IMR-90 (cell line): ENCODE measurements around the gene TGFBRAP1. TPM values are rescaled to one million over a fixed set of nuclear protein-coding genes. Genes with fewer than 3 reads are reported as not detected.

Experiments used
- ATAC-seq: fragments of 200-7000 bp; cut with Tn5 transposase; 2 replicates; pipeline ENCODE4 v1.9.1; 2020; ENCODE audit warnings: low read depth, mild to moderate bottlenecking, moderate library complexity
- BruUV-seq: library from RNA; stranded (reverse); fragments of 400-500 nt; replicated peaks from 2 replicates; lab custom pipeline; 2021; lab: Mats Ljungman, UMichigan
- CTCF ChIA-PET: fragments of 300-600 bp; formaldehyde crosslinking; extraction: SDS; loops from one replicate; lab custom pipeline; 2021; ENCODE audit warnings: antibody characterized with exemption; lab: Yijun Ruan, JAX
- POLR2A ChIA-PET: fragments of 300-600 bp; sonication (Branson Sonifier 250); formaldehyde crosslinking; loops from one replicate; lab custom pipeline; 2022; ENCODE audit warnings: antibody characterized with exemption; ENCODE audit not compliant: unreplicated experiment; lab: Charles Lee
- DNase-seq: peaks from one replicate; pipeline ENCODE4 v3.0.0; 2013
- H2AFZ ChIP-seq: replicated peaks from 2 replicates; pipeline ENCODE3; 2013; ENCODE audit warnings: low read length, mild to moderate bottlenecking; ENCODE audit not compliant: poor library complexity
- H2AK5ac ChIP-seq: 2 replicates; pipeline ENCODE4 v1.6.1; 2013; ENCODE audit warnings: low read depth, low read length, inconsistent platforms
- H2AK9ac ChIP-seq: replicated peaks from 2 replicates; pipeline ENCODE3; 2013; ENCODE audit warnings: mild to moderate bottlenecking, low read depth, low read length, moderate library complexity; ENCODE audit not compliant: poor library complexity
- H2BK120ac ChIP-seq: 2 replicates; pipeline ENCODE4 v1.6.1; 2013; ENCODE audit warnings: low read depth, low read length, inconsistent platforms
- H2BK15ac ChIP-seq: 3 replicates; pipeline ENCODE4 v1.6.1; 2013; ENCODE audit warnings: low read depth, low read length, inconsistent platforms
- H2BK20ac ChIP-seq: 2 replicates; pipeline ENCODE4 v1.6.1; 2013; ENCODE audit warnings: low read depth, mild to moderate bottlenecking, inconsistent platforms, low read length, moderate library complexity
- H2BK5ac ChIP-seq: 2 replicates; pipeline ENCODE4 v1.6.1; 2013; ENCODE audit warnings: mild to moderate bottlenecking, low read depth, low read length, inconsistent platforms; ENCODE audit not compliant: poor library complexity, severe bottlenecking
- H3K14ac ChIP-seq: replicated peaks from 2 replicates; pipeline ENCODE4 v1.6.1; 2013; ENCODE audit warnings: low read depth, low read length, inconsistent platforms
- H3K18ac ChIP-seq: 2 replicates; pipeline ENCODE4 v1.6.1; 2013; ENCODE audit warnings: low read depth, low read length, control low read depth
- H3K23ac ChIP-seq: 2 replicates; pipeline ENCODE4 v1.6.1; 2013; ENCODE audit warnings: low read depth, low read length, inconsistent platforms
- H3K27ac ChIP-seq: 2 replicates; pipeline ENCODE4 v1.5.1; 2013; ENCODE audit warnings: mild to moderate bottlenecking, control low read depth, low read length; ENCODE audit not compliant: insufficient read depth
- H3K27me3 ChIP-seq: 2 replicates; pipeline ENCODE4 v1.6.1; 2013; ENCODE audit warnings: low read length; ENCODE audit not compliant: control insufficient read depth, insufficient read depth
- H3K36me3 ChIP-seq: 2 replicates; pipeline ENCODE4 v1.6.1; 2013; ENCODE audit warnings: low read length, mixed read lengths; ENCODE audit not compliant: control insufficient read depth, insufficient read depth
- H3K4ac ChIP-seq: 2 replicates; pipeline ENCODE4 v1.6.1; 2013; ENCODE audit warnings: low read depth, low read length, inconsistent platforms
- H3K4me1 ChIP-seq: 2 replicates; pipeline ENCODE4 v1.6.1; 2013; ENCODE audit warnings: low read length, mixed read lengths; ENCODE audit not compliant: control insufficient read depth, insufficient read depth
- H3K4me2 ChIP-seq: 2 replicates; pipeline ENCODE4 v1.6.1; 2013; ENCODE audit warnings: low read depth, mild to moderate bottlenecking, control low read depth, low read length, moderate library complexity
- H3K4me3 ChIP-seq: 2 replicates; pipeline ENCODE4 v1.5.1; 2013; ENCODE audit warnings: low read depth, mild to moderate bottlenecking, control low read depth, low read length, moderate library complexity; ENCODE audit not compliant: insufficient read depth
- H3K56ac ChIP-seq: 2 replicates; pipeline ENCODE4 v1.6.1; 2013; ENCODE audit warnings: low read length, inconsistent platforms; ENCODE audit not compliant: insufficient read depth; ENCODE audit errors: extremely low read depth
- H3K79me1 ChIP-seq, 2 experiments: 2 replicates each; pipeline ENCODE4 v1.6.1; 2013; ENCODE audit warnings: low read length in 2 of 2, inconsistent platforms in 1 of 2, low read depth in 1 of 2
- H3K9ac ChIP-seq: 2 replicates; pipeline ENCODE4 v1.6.1; 2013; ENCODE audit warnings: low read depth, low read length, control low read depth
- H3K9me1 ChIP-seq: 2 replicates; pipeline ENCODE4 v1.6.1; 2013; ENCODE audit warnings: low read length, inconsistent platforms; ENCODE audit not compliant: insufficient read depth
- H3K9me3 ChIP-seq: 2 replicates; pipeline ENCODE4 v1.6.1; 2013; ENCODE audit warnings: low read length; ENCODE audit not compliant: control insufficient read depth, insufficient read depth
- H4K20me1 ChIP-seq: 2 replicates; pipeline ENCODE4 v1.6.1; 2013; ENCODE audit warnings: low read length, inconsistent platforms; ENCODE audit not compliant: insufficient read depth
- H4K5ac ChIP-seq: 2 replicates; pipeline ENCODE4 v1.6.1; 2013; ENCODE audit warnings: mild to moderate bottlenecking, low read depth, low read length, control low read depth
- H4K8ac ChIP-seq, 2 experiments: 2 replicates each; pipeline ENCODE4 v1.6.1; 2013; ENCODE audit warnings: low read depth in 2 of 2, low read length in 2 of 2, control low read depth in 1 of 2, inconsistent platforms in 1 of 2
- H4K91ac ChIP-seq: 2 replicates; pipeline ENCODE4 v1.6.1; 2013; ENCODE audit warnings: low read depth, low read length, inconsistent platforms; ENCODE audit not compliant: insufficient read depth
- BHLHE40 ChIP-seq: fragments of 150-350 bp; IDR thresholded peaks from 2 replicates; pipeline ENCODE4 v1.6.1; 2016; ENCODE audit warnings: mild to moderate bottlenecking, low read depth, low read length
- CEBPB ChIP-seq: IDR thresholded peaks from 2 replicates; pipeline ENCODE4 v1.6.1; 2012; ENCODE audit warnings: low read depth, low read length, improper control_type of control experiment
- CHD1 ChIP-seq: IDR thresholded peaks from 2 replicates; pipeline ENCODE4 v1.6.1; 2012; ENCODE audit warnings: low read depth, low read length, improper control_type of control experiment
- FOS ChIP-seq: fragments of 150-350 bp; IDR thresholded peaks from 2 replicates; pipeline ENCODE4 v1.6.1; 2016; ENCODE audit warnings: low read depth, low read length
- MAFK ChIP-seq: IDR thresholded peaks from 2 replicates; pipeline ENCODE4 v1.6.1; 2012; ENCODE audit warnings: low read depth, low read length, improper control_type of control experiment
- MAZ ChIP-seq: IDR thresholded peaks from 2 replicates; pipeline ENCODE4 v1.6.1; 2012; ENCODE audit warnings: low read depth, mild to moderate bottlenecking, low read length, improper control_type of control experiment, moderate library complexity, borderline replicate concordance
- MXI1 ChIP-seq: IDR thresholded peaks from 2 replicates; pipeline ENCODE4 v1.6.1; 2012; ENCODE audit warnings: low read depth, mild to moderate bottlenecking, low read length, moderate library complexity, borderline replicate concordance
- NFE2L2 ChIP-seq: fragments of 150-350 bp; IDR thresholded peaks from 2 replicates; pipeline ENCODE4 v1.6.1; 2016; ENCODE audit warnings: low read depth, mild to moderate bottlenecking, low read length
- POLR2A ChIP-seq: IDR thresholded peaks from 2 replicates; pipeline ENCODE4 v1.6.1; 2012; ENCODE audit warnings: mild to moderate bottlenecking, low read depth, low read length
- RAD21 ChIP-seq: IDR thresholded peaks from 2 replicates; pipeline ENCODE4 v1.6.1; 2012; ENCODE audit warnings: low read length, improper control_type of control experiment
- RCOR1 ChIP-seq: IDR thresholded peaks from 2 replicates; pipeline ENCODE4 v1.6.1; 2012; ENCODE audit warnings: mild to moderate bottlenecking, low read length, improper control_type of control experiment; ENCODE audit not compliant: insufficient replicate concordance
- RFX5 ChIP-seq: IDR thresholded peaks from 2 replicates; pipeline ENCODE4 v1.8.0; 2012; ENCODE audit warnings: low read depth, mild to moderate bottlenecking, low read length, moderate library complexity
- SMC3 ChIP-seq: fragments of 150-350 bp; IDR thresholded peaks from 2 replicates; pipeline ENCODE4 v1.6.1; 2016; ENCODE audit warnings: low read depth, mild to moderate bottlenecking, antibody characterized with exemption, low read length, moderate library complexity
- WGBS, 2 experiments: methylation state at CpG; one replicate each; pipeline versions ENCODE4 v1.1.5 to v1.1.7; 2013; ENCODE audit warnings: missing lambda C conversion rate in 2 of 2; ENCODE audit not compliant: insufficient read length in 1 of 2; ENCODE audit errors: extremely low coverage in 2 of 2; 5-methylcytosine and 5-hydroxymethylcytosine counted together
- dilution Hi-C: fragments of 300-500 bp; cut with HindIII; formaldehyde crosslinking; loops from one replicate; pipeline ENCODE4 v1.14.3; 2018; ENCODE audit warnings: low sequenced_read_pairs; ENCODE audit not compliant: unreplicated experiment
- in situ Hi-C: fragments of 300-500 bp; cut with MboI; formaldehyde crosslinking; loops from 3 replicates; pipeline ENCODE4 v1.14.3; 2019; ENCODE audit warnings: low sequenced_read_pairs, inconsistent platforms, mixed read lengths
- intact Hi-C: fragments of 100-400 bp; cut with micrococcal nuclease; formaldehyde crosslinking; loops from 2 replicates; pipeline ENCODE4 v1.10.0; 2022
- polyA plus RNA-seq, 3 experiments: library from polyadenylated mRNA; depleted of rRNA; stranded (reverse); fragments of >200 nt; gene quantifications; 2 replicates each; pipeline ENCODE4 v1.2.3, GENCODE V29; 2012; ENCODE audit warnings: low replicate concordance in 1 of 3
- total RNA-seq: library from RNA; depleted of rRNA; stranded (reverse); fragments of >200 nt; gene quantifications from 2 replicates; pipeline ENCODE4 v1.2.3, GENCODE V29; 2012
- TF ChIP-seq, protein P1 (sequence below): fragments of 150-350 bp; IDR thresholded peaks from 2 replicates; pipeline ENCODE4 v1.6.1; 2016; ENCODE audit warnings: low read depth, mild to moderate bottlenecking, low read length, moderate library complexity, borderline replicate concordance
- TF ChIP-seq, protein P2 (sequence below): conservative IDR thresholded peaks from 2 replicates; pipeline ENCODE4 v1.5.1; 2012; ENCODE audit warnings: mild to moderate bottlenecking, low read depth, low read length, improper control_type of control experiment
- TF ChIP-seq, protein P3 (sequence below): fragments of 150-350 bp; IDR thresholded peaks from 2 replicates; pipeline ENCODE4 v1.6.1; 2017; ENCODE audit warnings: mild to moderate bottlenecking, antibody characterized with exemption, low read length, low read depth

Gene TGFBRAP1
- total and polyA plus RNA-seq, 2 of the 4 experiments (the other 2 are of a cell fraction): 7.2 to 10.4 TPM

DNA sequence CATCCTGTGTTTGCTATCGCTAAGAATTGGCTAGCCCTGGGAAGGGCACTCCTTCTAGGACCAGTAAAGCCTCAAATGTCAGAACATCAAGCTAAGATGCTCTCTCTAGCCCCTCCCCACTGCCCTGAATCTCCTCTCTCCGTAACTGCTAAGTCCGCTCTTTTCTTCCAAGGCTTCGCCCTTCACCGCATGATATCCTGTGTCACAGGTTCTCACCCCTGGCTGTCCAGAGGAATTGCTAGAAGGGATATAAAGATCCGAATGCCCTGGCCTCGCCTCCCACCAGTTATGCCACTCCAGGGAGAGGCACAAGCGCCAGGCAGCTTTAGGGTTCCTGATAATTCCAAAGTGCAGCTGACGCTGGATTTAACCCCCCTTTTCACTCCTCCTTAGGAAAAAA lies 105.1 kb downstream of the TGFBRAP1 start:
- WGBS, 2 experiments: 68% methylated on average over 6 of the region's 9 CpGs; no CpG with 5 or more reads in 1 of the 2 experiments
- H3K4me1 ChIP-seq: no peaks in the 10 kb centered on the region
- no TSS peak for BruUV-seq

More for the DNA sequence above, 105.1 kb downstream of the TGFBRAP1 start:
- Histone ChIP-seq H3K27me3 (peaks cover 23% of the 10 kb centered on the region), H2AK5ac (no peak overlapping the region), H3K27ac (no peak overlapping the region), H3K23ac (no peak overlapping the region), H2BK20ac (no peak overlapping the region), H4K20me1 (no peaks in the 10 kb centered on the region), H4K91ac (no peak overlapping the region), H4K8ac (no peak overlapping the region), H3K56ac (no peak overlapping the region), H4K5ac (no peak overlapping the region), H2AFZ (no peak overlapping the region), H2AK9ac (no peak overlapping the region), H2BK15ac (no peak overlapping the region), H3K4ac (no peak overlapping the region), H3K9me3 (no peaks in the 10 kb centered on the region), H2BK120ac (no peak overlapping the region), H3K4me2 (no peak overlapping the region), H3K4me3 (no peak overlapping the region), H3K14ac (no peak overlapping the region), H2BK5ac (no peak overlapping the region), H3K36me3 (no peaks in the 10 kb centered on the region), H3K18ac (no peak overlapping the region), H3K79me1 (no peaks in the 10 kb centered on the region), H3K9ac (no peak overlapping the region), H3K9me1 (no peaks in the 10 kb centered on the region)
- intact Hi-C loops: loop anchor here (10.0 kb wide), 1 partner anchor 60 kb away; no protein-coding TSS in a partner anchor
- in situ Hi-C loops: no loop called here
- ChIA-PET CTCF (no interaction called here), POLR2A (no interaction called here)
- DNase-seq: no peak
- dilution Hi-C loops: no loop called here
- no peak for ATAC-seq
- TF ChIP-seq MAFK (no peak), RCOR1 (no peak), CEBPB (no peak), MAZ (no peak), SMC3 (no peak), MXI1 (no peak), CHD1 (no peak), POLR2A (no peak), RAD21 (no peak), RFX5 (no peak), FOS (no peak), BHLHE40 (no peak), NFE2L2 (no peak)
- TF ChIP-seq, protein P1, sequence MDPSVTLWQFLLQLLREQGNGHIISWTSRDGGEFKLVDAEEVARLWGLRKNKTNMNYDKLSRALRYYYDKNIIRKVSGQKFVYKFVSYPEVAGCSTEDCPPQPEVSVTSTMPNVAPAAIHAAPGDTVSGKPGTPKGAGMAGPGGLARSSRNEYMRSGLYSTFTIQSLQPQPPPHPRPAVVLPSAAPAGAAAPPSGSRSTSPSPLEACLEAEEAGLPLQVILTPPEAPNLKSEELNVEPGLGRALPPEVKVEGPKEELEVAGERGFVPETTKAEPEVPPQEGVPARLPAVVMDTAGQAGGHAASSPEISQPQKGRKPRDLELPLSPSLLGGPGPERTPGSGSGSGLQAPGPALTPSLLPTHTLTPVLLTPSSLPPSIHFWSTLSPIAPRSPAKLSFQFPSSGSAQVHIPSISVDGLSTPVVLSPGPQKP: no peak
- TF ChIP-seq, protein P2, sequence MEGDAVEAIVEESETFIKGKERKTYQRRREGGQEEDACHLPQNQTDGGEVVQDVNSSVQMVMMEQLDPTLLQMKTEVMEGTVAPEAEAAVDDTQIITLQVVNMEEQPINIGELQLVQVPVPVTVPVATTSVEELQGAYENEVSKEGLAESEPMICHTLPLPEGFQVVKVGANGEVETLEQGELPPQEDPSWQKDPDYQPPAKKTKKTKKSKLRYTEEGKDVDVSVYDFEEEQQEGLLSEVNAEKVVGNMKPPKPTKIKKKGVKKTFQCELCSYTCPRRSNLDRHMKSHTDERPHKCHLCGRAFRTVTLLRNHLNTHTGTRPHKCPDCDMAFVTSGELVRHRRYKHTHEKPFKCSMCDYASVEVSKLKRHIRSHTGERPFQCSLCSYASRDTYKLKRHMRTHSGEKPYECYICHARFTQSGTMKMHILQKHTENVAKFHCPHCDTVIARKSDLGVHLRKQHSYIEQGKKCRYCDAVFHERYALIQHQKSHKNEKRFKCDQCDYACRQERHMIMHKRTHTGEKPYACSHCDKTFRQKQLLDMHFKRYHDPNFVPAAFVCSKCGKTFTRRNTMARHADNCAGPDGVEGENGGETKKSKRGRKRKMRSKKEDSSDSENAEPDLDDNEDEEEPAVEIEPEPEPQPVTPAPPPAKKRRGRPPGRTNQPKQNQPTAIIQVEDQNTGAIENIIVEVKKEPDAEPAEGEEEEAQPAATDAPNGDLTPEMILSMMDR: no peak
- TF ChIP-seq, protein P3, sequence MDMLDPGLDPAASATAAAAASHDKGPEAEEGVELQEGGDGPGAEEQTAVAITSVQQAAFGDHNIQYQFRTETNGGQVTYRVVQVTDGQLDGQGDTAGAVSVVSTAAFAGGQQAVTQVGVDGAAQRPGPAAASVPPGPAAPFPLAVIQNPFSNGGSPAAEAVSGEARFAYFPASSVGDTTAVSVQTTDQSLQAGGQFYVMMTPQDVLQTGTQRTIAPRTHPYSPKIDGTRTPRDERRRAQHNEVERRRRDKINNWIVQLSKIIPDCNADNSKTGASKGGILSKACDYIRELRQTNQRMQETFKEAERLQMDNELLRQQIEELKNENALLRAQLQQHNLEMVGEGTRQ: no peak
